ENCODE measurements around the gene SYTL3.
"Not testable (repeated sequence)": the region's sequence is repeated elsewhere in the genome, so short reads cannot be mapped to it uniquely, and the experiment has no call there.

The SYTL3 gene

DNA sequence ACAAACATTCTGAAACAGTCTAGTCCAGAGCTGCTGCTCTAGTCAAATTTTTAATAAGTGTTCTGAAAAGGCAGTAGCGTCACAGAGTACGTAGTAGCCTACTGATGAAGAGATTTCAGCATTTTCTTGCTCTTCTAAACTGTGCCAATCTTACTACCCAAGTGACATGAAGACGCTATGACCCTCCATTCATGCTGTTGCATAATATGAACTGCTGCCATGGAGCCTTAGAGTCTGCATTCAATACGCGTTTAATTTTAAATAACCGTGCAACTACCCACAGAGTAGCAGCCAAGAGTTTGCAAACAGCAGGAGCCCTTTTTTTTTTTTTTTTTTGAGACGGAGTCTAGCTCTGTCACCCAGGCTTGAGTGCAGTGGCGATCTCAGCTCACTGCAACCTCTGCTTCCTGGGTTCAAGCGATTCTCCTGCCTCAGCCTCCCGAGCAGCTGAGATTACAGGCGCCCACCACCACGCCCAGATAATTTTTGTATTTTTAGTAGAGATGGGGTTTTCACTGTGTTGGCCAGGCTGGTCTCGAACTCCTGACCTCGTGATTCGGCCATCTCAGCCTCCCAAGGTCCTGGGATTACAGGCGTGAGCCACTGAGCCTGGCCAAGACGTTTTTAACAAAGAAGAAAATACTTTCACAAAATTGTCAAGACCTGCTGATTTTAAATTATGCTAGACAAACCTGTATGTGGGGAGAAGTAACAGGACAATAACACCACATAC, 125.0 kb downstream of the SYTL3 start:
- DNase-seq, result no peak

DNA sequence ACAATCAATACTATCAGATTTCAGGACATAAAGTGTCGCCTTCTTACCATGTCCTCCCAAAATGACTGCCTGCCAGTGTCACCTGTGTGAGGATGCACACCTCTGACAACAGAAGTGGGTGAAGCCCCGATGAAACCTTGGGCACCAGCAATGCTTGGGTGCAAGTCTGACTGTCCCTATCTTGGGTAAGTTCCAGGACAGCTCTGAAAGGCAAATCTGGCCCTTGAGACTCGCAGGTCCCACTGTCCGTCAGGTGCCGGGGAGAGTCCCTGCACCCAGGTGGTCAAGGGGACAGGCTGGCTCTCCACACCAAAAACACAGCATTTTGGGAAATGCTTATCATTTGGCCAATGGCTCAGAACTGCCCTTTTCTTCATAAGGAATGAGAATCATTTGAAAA, 126.0 kb downstream of the SYTL3 start:
- DNase-seq, result no peak

DNA sequence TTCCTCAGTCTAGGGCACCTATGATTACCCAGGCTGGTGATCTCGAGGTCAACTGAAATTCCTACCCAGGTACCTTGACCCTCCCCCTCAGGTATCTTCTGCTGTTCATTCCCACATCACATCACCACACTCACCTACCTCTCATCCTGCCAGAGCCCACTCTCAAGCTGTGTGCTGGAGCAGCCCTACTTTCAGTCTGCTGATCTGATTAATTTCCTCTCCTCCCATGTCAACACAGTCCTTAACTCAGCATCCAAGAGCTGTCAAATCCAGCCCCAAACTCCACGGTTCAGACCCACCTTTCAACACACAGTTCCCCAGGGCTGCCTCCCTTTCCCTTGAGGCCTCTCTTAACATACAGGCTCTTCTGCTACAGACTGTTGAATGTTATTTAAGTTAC, 126.9 kb downstream of the SYTL3 start:
- no peak for DNase-seq

DNA sequence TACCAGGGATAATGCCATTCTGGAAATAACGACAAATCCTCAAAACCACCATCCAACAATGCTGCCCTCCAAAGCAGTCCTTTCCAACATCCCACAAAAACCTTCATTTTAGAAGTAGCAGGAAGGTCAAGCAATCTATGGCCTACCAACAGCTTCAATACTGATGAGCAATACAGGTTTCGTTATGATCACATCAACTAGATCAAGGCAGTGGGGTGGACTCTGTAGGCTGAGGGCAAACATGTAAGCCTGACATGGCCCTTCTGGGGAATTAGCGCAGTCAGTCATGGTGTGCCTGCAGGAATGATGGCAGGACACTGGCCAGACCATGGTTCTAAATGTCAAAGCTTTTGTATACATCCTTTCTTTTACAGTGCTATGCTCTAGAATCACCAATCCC, 127.7 kb downstream of the SYTL3 start:
- DNase-seq, result no peak

DNA sequence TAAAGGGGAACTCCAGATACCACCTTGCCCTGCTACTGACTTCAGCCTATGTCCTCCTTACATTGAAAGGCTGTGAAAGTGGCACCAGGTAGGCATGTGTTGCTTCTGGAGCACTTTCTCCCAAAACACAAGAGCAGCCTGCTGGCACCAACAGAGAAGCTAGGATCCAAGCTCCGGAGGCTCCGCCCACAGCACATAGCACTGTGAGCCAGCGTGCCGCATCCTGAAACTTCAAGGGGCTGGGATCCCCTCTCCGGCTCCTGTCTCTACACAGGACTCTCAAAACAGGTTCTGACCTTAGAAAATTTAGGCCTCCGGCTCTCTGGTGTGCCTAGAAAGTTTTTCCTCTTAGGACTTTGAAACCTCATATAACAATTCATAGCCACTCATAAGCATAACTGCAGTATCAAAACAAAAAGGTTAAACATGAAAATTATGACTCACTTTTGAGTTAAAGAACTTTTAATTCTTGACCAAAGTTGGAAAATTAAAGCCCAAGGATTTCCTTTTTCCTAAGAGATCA, 128.2 kb downstream of the SYTL3 start:
- no peak for DNase-seq

DNA sequence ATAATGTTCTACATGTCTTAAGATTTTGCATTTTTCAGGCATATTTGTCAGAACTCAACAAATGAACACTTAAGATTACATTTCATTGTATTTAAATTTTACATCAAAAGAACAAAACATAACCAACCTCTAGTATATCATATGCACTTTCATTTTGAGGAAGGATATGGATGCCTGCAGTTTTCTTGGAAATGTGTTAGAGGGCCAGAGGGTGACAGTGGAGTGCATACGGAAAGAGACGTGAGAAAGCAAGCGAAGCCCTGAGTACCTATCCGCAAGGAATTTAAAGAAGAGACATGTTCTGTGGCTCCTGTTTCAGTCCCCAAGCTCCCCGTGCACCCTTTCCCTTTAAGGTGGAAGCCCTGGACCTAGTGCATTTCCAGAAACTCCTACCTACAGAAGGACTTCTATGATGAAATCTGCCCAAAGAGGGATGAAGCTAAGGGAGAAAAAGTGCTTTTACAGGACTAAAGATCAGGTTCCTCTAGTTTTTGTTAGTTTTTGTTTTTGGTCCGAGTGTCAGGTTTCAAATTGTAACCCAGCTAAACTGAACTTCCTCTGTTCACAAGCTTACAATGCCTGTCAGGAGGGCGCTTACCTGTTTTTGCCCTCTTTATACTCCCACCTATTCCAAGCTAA, 130.5 kb downstream of the SYTL3 start:
- DNase-seq, result no peak

DNA sequence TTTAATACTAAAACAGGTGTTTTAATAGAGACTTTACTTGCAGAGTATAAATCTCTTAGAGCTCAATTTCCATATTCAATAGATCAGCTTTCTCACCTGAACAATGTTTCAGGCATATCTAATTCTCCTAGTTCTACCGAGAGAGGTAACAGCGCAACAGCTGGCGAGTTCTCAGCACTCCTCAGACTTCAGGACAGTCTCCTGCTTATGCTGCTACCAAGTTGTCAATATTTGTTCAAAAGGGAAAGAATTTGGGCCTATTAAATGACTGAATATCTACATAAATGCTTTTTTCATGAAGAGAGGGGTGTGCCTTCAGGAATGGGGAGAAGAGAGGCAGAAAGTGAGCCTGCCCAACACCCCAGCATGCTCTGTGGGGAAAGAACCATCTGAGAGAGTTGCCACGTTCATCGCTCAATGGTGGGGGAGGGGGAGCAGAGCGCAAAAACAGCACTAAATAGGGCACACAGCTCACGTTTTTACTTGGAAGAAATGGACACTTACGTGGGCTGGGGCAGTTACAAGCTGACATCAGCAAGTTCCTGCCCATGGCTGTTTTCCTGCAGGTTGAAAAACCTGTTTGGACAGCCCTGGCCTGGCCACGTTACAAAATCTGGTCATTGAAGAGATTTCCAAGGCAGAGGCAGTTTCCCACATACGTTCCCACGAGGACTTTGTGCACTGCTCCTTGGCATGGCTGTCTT, 131.3 kb downstream of the SYTL3 start:
- no peak for DNase-seq

DNA sequence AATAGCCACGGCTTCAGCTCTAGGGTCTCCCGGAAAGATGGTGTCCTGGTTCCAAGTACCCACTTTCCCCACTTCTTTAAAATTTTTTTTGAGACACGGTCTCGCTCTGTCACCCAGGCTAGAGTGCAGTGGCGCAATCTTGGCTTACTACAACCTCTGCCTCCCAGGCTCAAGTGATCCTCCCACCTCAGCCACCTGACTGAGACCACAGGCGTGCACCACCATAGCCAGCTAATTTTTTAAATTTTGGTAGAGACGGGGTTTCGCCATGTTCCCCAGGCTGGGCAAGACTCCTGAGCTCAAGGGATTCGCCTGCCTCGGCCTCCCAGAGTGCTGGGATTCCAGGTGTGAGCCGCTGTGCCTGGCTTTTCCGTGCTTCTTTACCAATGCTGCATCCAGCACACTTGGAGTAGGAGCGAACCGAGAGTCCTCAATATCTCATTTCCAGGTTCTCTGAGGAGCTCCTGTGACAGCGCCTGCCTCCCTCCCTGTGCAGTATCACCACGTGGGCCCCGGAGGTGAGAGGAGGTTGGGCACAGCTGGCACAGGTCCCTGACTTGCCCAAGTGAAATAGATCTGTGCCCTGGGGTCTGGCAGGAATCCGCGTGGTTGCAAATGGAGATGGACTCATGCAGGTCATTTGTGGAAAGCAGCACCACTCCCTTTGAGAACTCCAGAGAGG, 132.0 kb downstream of the SYTL3 start:
- no peak for DNase-seq

DNA sequence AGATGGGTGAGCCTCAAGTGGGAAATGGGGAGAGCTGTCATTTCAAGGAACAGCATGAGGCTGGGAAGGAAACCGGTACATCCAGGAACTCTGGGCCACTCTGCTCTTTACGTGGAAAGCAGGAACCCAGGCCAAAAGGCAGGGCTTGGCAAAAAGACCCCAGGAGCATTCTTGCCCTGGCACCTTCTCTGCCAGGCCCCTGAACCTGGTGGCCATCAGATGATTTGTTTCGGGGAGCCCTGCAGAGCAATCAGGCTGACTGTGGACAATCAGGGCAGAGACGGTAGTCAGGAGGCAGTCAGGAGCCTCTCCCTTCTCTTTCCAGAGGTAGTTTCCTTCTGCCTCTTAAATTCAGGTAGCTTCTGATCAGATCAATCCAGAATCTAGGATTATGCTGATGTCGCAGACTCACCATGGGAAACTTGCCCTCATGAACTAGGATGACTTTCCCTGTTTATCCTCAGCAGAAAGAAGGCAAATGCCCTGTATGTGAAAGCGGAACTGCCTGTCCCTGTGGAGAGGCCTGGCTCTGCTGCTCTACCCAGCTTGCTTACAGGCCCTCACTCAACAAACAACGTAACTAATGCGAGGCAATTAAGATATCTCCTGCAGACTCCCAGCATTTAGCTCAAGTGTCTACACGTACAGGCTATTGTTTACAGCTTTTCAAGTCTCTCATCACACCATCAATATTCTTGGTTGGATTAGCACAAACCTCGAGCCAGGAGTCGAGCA, 132.7 kb downstream of the SYTL3 start:
- no peak for DNase-seq

DNA sequence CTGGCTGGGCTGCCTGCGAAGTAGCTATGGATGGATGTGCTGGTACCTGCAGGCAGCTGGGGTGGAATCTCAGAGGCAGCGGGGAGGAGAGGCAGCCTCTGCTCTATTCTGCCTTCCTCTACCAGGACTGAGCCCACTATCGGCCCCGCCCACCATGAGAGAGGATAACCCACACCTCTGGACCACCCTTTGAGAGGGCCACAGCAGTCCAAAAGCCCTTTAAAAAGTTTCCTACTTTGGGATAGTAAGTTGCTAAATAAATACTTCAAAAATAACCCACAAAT, 133.3 kb downstream of the SYTL3 start:
- no peak for DNase-seq

DNA sequence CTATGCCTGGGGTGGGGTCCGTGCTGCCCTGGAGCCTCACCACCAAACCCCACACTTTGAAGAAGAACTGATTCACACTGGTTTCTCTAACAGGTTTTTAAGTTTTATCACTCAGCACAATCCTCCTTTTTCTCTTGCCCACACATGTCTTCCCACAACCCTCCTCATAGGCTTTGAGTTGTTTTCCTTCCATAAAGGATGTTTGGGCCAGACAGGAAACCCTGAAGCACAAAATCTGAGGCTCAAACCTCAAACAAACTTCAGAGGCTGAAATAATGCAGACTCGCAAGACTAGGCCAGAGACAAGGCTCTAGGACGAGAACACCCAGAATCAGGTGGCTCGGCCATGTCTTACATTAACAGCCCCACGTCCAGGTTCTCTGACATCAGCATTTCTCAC, 134.0 kb downstream of the SYTL3 start:
- DNase-seq, result no peak

DNA sequence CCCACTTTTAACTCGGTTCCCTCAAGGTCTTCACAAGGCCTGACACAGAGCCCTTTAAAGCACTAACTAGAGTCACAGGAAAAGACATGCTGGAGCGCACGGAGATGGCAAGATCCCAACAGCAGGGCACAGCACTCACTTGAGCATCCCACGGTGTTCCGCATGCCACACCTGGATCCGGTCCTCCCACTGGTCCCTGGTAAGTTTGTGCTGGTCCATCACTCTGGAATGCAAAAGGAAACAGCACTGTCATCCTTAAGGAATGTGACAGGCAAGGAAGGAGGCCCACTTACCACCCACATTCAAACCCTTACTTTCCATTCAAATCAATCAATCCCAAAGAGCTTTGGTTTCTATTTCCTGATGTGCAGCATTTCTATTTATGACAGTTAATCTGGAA, 134.7 kb downstream of the SYTL3 start:
- DNase-seq, result no peak

DNA sequence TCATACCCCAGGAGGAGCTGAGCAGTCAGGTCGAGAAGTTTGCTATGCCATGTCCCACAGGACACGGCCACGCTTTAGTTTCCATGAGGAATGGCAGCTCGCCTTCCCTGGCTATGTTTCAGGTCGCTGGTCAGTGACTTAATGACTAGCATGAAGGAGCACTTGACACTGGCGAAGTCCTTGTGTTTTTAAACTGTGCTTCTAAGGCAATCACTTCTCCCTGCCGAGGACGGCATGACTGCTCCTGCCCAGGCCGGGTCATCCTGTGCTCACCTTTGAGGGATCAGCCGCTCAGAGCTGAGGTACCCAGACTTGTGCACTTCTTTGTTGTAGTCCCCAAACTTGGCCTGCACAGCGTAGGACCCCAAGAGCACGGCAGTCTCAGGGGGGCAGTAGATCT, 135.2 kb downstream of the SYTL3 start:
- no peak for DNase-seq

DNA sequence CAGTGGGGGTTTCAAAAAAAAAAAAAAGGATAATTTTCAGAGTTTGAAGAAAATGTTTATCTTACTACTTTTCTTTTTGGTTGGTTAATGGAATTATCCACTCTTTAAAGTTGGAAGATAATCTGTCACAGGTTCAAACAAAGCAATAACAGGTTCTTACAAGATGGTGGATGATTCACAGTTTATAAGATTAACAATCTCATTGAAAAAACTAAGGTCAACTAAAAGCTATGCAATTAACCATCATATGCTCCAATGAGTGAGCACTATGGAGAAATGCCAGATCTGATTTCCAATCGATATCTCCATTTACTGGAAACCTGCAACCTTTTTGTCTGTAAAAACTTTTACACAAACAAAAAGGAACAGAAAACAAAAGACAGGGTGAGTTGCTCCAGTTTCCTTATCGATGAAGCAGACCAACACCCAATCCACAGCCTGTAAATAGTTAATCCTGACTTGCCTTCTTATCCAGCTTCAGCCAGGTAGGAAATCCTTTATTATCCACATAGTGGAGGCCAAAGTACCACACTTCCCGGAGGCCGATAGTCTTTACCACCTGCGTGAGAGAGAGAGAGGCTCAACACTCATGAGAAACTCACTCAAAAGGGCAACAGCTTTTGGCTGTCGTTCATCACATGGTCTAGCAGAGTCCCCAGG, 136.9 kb downstream of the SYTL3 start:
- DNase-seq, result no peak

DNA sequence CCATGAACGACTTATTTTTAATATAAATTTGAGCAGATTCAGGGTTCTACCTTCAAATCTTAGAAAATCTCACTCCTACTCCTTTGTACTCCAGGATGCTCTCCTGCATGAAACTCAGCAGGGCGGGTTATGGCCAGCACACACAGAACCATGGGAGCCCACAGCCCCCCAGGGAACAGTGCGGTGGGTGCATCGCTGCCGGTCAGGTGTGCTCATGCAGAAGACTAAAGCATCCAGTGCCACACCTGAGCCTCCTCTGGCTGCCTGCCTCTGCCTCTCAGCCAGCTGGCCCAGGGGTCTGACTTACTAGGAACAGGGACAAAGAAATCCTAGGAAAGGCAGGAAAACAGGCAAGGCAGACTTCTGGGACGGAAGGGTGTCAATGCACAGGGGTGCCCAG, 137.5 kb downstream of the SYTL3 start:
- no peak for DNase-seq

DNA sequence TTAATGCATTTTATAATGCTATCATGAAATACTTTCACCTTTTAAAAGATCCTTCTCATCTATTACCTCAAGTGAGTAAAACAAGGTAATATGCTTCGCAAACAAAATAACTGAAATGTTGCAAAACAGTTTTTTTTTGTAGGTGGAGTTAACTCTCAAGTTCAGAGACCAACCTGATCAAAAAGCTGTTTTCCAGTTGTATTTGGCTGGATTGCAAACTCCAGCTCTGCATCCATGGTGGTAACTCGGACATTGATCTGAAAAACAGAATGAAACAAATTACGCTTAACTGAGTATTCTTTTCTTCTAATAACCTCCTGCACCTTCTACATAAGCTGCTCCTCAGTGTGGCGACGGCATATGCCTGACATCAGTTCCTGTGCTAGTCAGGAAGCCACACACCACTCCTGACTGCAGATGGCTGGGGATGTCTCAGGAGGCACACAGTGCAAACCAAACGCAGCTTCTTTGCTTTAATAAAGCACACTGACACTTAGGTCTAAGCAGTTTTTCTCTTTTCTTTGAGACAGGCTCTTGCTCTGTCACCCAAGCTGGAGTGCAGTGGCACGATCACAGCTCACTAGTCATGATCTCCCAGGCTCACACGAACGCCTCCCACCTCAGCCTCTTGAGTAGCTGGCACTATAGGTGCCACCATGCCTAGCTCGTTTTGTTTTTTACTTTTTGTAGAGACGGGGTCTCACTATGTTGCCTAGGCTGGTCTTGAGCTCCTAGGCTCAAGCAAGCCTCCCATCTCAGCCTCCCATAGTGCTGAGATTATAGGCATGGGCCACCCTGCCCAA, 139.5 kb downstream of the SYTL3 start:
- no peak for DNase-seq

DNA sequence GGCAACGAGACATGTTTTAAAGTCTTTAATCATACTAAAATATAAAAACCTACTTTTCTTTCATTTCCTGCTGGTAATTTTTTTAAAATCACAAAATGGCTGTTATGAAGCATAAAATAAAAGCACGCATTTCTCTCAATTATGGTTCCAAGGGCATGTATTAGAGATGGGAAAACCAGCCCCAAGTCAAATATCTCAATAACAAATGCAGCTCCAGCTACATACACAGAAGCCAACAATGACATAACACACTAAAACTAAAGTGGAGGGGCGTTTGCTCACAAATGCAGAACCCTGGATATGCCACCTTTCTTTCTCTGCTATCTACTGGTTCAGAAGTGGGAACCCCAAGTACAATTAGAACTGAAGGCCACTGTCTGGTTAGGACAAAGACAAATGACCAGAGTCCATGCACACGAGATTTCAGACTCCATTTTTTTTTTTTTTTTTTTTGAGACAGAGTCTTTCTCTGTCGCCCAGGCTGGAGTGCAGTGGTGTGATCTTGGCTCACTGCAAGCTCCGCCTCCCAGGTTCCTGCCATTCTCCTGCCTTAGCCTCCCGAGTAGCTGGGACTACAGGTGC, 141.5 kb downstream of the SYTL3 start:
- no peak for DNase-seq

DNA sequence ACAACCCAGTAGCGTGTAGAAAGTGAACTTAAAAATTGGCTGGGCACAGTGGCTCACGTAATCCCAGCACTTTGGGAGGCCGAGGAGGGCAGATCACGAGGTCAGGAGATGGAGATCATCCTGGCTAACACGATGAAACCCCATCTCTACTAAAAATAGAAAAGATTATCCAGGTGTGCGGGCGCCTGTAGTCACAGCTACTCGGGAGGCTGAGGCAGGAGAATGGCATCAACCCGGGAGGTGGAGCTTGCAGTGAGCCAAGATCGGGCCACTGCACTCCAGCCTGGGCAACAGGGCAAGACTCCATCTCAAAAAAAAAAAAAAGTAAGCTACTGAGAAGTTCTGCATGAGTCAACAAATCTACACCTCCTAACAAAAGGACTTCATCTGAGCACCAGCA, 142.7 kb downstream of the SYTL3 start:
- not testable (repeated sequence) for DNase-seq

DNA sequence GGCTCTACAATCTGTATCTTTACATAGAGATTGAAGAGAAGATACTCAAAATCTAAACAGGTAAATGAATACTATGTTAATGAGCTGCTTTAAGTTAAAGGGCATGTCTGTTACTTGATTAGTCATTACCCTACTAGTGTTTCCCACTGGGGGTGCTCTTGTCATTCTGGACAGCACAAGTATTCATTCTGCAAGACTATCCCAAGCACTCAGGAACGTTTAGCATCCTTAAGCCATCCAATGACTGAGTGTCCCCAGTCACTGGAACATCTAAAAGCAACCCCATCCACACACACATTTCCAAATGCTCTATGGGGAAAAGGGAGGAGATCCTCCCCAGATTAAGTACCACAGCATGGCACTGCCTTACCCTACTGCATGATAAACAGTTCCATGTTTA, 143.6 kb downstream of the SYTL3 start:
- no peak for DNase-seq

DNA sequence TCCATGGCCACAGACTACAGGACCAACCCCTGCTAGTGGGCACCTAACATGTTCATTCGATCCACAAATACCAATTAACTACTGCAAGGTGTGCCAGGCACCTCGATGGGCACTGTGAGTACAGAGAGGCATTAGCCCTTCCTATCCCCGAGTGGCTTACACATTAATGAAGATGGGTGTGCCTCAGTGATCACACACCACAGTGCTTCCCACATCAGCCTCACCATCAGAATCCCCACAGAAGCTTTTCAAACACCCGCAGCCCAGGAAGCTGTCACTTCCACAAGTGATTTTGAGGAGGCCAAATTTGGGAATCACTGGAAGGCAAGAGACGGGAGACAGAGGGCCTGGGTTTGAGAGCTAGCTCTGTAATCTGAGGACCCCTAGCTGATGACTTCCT, 145.7 kb downstream of the SYTL3 start:
- no peak for DNase-seq

DNA sequence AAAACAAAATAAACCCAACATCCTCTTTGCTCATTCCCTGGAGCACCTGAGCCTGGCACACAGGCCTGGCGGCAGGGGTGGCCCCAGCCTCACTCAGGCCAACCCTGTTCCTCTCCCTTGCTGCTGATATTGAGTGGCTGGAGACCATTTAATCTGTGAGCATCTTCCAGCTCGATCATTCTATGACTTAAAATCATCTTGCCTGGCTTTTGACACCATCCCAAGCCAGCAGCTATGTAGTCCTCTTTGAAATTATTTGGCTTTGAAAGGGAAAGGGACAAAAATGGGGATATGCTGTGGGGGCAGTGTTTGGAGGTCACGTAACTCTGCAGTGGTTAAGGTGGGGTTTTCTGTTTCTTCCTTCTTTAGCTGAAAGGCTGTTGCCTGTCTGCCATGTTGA, 146.5 kb downstream of the SYTL3 start:
- no peak for DNase-seq

Data from right kidney (tissue), 1 donor.